Measurements from ENCODE around the gene EDDM3A. TPM values are rescaled to one million over a fixed set of nuclear protein-coding genes. Genes with fewer than 3 reads are reported as not detected.
"Not testable (repeated sequence)": the region's sequence is repeated elsewhere in the genome, so short reads cannot be mapped to it uniquely, and the experiment has no call there.

EDDM3A gene
- total and polyA plus RNA-seq, 3 experiments from 2014 or later = not detected

DNA sequence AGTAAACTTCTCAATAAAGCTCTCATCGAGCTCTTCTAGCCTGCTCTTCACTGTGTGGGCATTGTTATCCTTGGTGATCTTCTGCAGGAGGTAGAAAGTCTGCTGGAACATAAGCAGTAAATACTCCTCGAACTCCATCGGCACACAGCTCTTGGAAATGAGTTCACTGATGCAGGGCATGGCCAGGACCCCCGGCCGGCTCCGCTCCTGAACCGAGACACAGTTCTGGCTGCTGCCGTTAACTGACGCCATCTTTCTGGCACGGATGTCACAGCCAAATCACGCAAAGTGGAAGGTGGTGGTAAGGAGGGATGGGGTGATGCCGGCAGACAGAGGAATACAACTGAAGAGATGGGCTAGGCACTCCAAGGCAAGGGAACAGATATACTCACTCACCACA lies 23.7 kb upstream of the EDDM3A start:
- no peaks in the 10 kb centered on the region for H3K4me1 ChIP-seq (ENCODE audit: insufficient read depth, low read length)

DNA sequence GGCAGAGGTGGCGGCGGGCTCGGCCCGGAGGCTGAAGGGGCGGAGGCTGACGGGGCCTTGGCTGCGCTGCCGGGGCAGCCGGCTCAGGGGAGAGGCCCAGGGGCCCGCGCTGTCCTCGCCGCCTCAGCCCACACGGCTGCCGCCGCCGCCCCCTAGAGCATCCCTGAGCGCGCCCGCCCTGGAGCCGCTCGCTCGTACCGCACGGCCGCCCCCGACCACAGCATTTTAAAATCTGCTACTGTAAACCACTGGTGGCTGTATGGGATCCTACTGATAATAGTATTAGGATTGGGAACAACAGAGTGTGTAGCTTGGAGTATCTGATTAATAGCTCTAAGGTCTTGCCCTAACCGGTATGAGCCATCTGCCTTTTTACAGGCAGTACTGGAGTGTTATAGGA lies 22.2 kb upstream of the EDDM3A start:
- H3K36me3 ChIP-seq (ENCODE audit: insufficient read depth, low read length) = no peaks in the 10 kb centered on the region
- Mint-ChIP-seq H3K9me3 (no peaks in the 10 kb centered on the region), H3K36me3 (no peaks in the 10 kb centered on the region), H3K27ac (no peak overlapping the region), H3K4me1 (peaks cover 0 to 8% (median 0%) of the 10 kb centered on the region in 3 donors), H3K27me3 (peaks cover 45 to 76% of the 10 kb centered on the region in 2 donors), H3K4me3 (peak overlapping the region in 1 of 7 donors; percentile 16)
- ChIA-PET POLR2A (no interaction called here), CTCF (no interaction called here)
- H3K4me1 ChIP-seq (ENCODE audit: insufficient read depth, low read length) = no peaks in the 10 kb centered on the region
- DNase-seq = no peak
- H3K27ac ChIP-seq (ENCODE audit: low read depth, low read length) = no peak overlapping the region
- H3K4me3 ChIP-seq (ENCODE audit: low read length) = no peak overlapping the region
- no peaks in the 10 kb centered on the region for H3K9me3 ChIP-seq (ENCODE audit: low read length)
- peaks cover 14% of the 10 kb centered on the region for H3K27me3 ChIP-seq (ENCODE audit: insufficient read depth, low read length, poor library complexity, severe bottlenecking)

More for the DNA sequence above, 23.7 kb upstream of the EDDM3A start:
- peaks cover 44 to 77% of the 10 kb centered on the region in 2 donors for H3K27me3 Mint-ChIP-seq
- no peak overlapping the region for H3K4me3 ChIP-seq (ENCODE audit: low read length)
- no peak overlapping the region for H3K27ac ChIP-seq (ENCODE audit: low read depth, low read length)
- H3K27ac Mint-ChIP-seq = peak overlapping the region in 1 of 8 donors; percentile 47
- no peaks in the 10 kb centered on the region for H3K9me3 Mint-ChIP-seq
- DNase-seq = no peak
- no peaks in the 10 kb centered on the region for H3K36me3 ChIP-seq (ENCODE audit: insufficient read depth, low read length)
- H3K27me3 ChIP-seq (ENCODE audit: insufficient read depth, low read length, poor library complexity, severe bottlenecking) = peaks cover 14% of the 10 kb centered on the region
- peaks cover 0 to 8% (median 0%) of the 10 kb centered on the region in 3 donors for H3K4me1 Mint-ChIP-seq
- H3K4me3 Mint-ChIP-seq = no peak overlapping the region
- no peaks in the 10 kb centered on the region for H3K9me3 ChIP-seq (ENCODE audit: low read length)
- ChIA-PET POLR2A (no interaction called here), CTCF (interaction anchor here (1.4 kb wide), 1 partner anchor 26 kb away, joined by 3 read pairs; no protein-coding TSS in a partner anchor)
- H3K36me3 Mint-ChIP-seq = no peaks in the 10 kb centered on the region

- H3K36me3 Mint-ChIP-seq; H3K4me1 ChIP-seq (ENCODE audit: insufficient read depth, low read length); H3K9me3 Mint-ChIP-seq; H3K4me1 Mint-ChIP-seq; H3K36me3 ChIP-seq (ENCODE audit: insufficient read depth, low read length); H3K4me3 Mint-ChIP-seq; POLR2A ChIA-PET; H3K27ac ChIP-seq (ENCODE audit: low read depth, low read length); DNase-seq; H3K27ac Mint-ChIP-seq; H3K9me3 ChIP-seq (ENCODE audit: low read length); CTCF ChIA-PET; H3K4me3 ChIP-seq (ENCODE audit: low read length): not testable (repeated sequence)
- H3K27me3 ChIP-seq (ENCODE audit: insufficient read depth, low read length, poor library complexity, severe bottlenecking) = peaks cover 14% of the 10 kb centered on the region
- H3K27me3 Mint-ChIP-seq = peaks cover 36 to 73% of the 10 kb centered on the region in 2 donors
Observed at GRCh38 chr14:20726121-20726520, 19.6 kb upstream of the EDDM3A start.

DNA sequence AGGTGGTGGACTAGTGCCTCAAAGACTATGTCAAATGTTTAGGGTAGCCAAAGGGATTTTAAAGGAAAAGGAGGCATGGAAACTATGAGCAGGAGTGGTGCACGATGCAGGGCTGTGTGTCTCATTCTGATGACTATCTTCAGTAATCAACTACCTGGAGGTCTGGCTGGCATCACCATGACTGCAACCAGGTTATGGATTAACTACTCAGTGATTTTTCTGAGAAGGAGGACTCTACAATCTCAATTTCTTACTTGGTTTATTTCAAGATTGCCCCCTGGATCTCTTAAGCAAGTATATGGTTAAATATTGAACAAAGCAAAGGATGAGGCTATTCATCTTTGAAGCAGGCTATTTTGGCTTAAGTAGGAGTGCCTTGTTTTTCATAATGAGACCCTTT lies 19.2 kb upstream of the EDDM3A start:
- no peak overlapping the region for H3K4me3 ChIP-seq (ENCODE audit: low read length)
- no peak overlapping the region for H3K27ac ChIP-seq (ENCODE audit: low read depth, low read length)
- no peak overlapping the region for H3K4me3 Mint-ChIP-seq
- no peaks in the 10 kb centered on the region for H3K9me3 ChIP-seq (ENCODE audit: low read length)
- no peaks in the 10 kb centered on the region for H3K36me3 Mint-ChIP-seq
- H3K4me1 ChIP-seq (ENCODE audit: insufficient read depth, low read length) = no peaks in the 10 kb centered on the region
- peaks cover 36 to 72% of the 10 kb centered on the region in 2 donors for H3K27me3 Mint-ChIP-seq
- ChIA-PET POLR2A (no interaction called here), CTCF (interaction anchor here (1.2 kb wide), 1 partner anchor 45 kb away, joined by 3 read pairs; no protein-coding TSS in a partner anchor)
- H3K9me3 Mint-ChIP-seq = no peaks in the 10 kb centered on the region
- no peak for DNase-seq
- no peak overlapping the region for H3K27ac Mint-ChIP-seq
- no peaks in the 10 kb centered on the region for H3K36me3 ChIP-seq (ENCODE audit: insufficient read depth, low read length)
- H3K27me3 ChIP-seq (ENCODE audit: insufficient read depth, low read length, poor library complexity, severe bottlenecking) = peaks cover 14% of the 10 kb centered on the region
- H3K4me1 Mint-ChIP-seq = peaks cover 0 to 8% (median 0%) of the 10 kb centered on the region in 3 donors

DNA sequence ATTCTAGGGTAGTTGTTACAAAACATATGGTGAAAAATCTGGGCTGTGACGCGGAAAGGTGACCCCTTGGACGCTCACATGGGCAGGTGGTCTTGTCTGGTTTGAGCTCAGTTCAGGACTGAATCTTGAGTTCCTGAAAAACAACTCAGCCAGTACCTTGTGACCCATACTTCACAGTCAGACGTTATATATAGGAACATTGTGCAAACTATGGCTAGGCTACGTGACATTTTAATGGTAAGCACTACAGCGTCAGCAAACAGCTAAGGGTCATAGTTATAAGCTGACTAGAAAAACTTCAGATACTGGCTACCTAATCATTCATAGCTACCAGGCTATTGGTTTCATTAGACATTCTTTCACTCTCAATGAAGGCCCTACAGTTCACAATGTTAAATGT lies 14.8 kb upstream of the EDDM3A start:
- Histone ChIP-seq H3K4me3 (ENCODE audit: low read length) (no peak overlapping the region), H3K9me3 (ENCODE audit: low read length) (no peaks in the 10 kb centered on the region), H3K36me3 (ENCODE audit: insufficient read depth, low read length) (no peaks in the 10 kb centered on the region), H3K27me3 (ENCODE audit: insufficient read depth, low read length, poor library complexity, severe bottlenecking) (peaks cover 3% of the 10 kb centered on the region), H3K27ac (ENCODE audit: low read depth, low read length) (no peak overlapping the region), H3K4me1 (ENCODE audit: insufficient read depth, low read length) (no peaks in the 10 kb centered on the region)
- DNase-seq = no peak
- H3K36me3 Mint-ChIP-seq = no peaks in the 10 kb centered on the region
- H3K4me3 Mint-ChIP-seq = no peak overlapping the region
- H3K4me1 Mint-ChIP-seq = no peaks in the 10 kb centered on the region
- H3K27me3 Mint-ChIP-seq = peaks cover 18 to 44% of the 10 kb centered on the region in 2 donors
- no peaks in the 10 kb centered on the region for H3K9me3 Mint-ChIP-seq
- CTCF ChIA-PET = interaction anchor here (1.1 kb wide), 1 partner anchor 8 kb away, joined by 3 read pairs; no protein-coding TSS in a partner anchor
- no peak overlapping the region for H3K27ac Mint-ChIP-seq
- POLR2A ChIA-PET = no interaction called here

- POLR2A ChIA-PET = no interaction called here
- Mint-ChIP-seq H3K27me3 (peaks cover 8 to 31% of the 10 kb centered on the region in 2 donors), H3K36me3 (no peaks in the 10 kb centered on the region), H3K4me1 (no peaks in the 10 kb centered on the region), H3K4me3 (no peak overlapping the region), H3K27ac (no peak overlapping the region), H3K9me3 (no peaks in the 10 kb centered on the region)
- DNase-seq = no peak
- Histone ChIP-seq H3K4me1 (ENCODE audit: insufficient read depth, low read length) (no peaks in the 10 kb centered on the region), H3K27ac (ENCODE audit: low read depth, low read length) (no peak overlapping the region), H3K27me3 (ENCODE audit: insufficient read depth, low read length, poor library complexity, severe bottlenecking) (no peaks in the 10 kb centered on the region), H3K9me3 (ENCODE audit: low read length) (no peaks in the 10 kb centered on the region), H3K36me3 (ENCODE audit: insufficient read depth, low read length) (no peaks in the 10 kb centered on the region), H3K4me3 (ENCODE audit: low read length) (no peak overlapping the region)
- CTCF ChIA-PET = no interaction called here
Observed at GRCh38 chr14:20732477-20732876, 13.2 kb upstream of the EDDM3A start.

DNA sequence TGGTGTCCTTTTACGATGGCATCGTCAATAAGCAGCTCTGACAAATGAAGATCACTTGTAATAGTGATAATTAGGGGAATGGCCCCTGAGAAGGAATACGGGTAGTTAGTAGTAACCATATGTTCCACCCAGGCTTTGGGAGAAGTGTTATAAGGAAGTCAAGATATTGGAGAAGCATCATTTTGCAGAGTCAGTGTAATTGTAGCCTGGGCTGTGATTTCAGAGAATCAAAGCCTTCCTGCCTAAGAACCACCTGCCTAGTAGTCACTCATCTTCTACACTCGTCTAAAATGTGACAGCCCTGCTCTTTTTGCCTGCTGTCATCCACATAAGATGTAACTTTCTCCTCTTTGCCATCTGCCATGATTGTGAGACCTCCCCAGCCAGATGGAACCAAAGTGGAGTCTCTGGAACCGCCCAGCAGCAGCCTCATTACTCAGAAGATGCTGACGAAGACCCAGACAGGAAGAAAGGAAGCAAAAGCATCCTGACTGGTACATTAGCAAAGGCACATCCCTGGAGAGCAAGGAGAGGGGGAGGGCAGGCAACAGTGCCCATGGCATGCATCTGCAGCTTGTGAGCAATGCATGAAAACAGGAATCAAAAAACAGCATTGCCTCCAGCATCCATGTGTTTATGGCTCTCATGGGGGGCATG lies 12.6 kb upstream of the EDDM3A start:
- ChIA-PET POLR2A (no interaction called here), CTCF (no interaction called here)
- no peaks in the 10 kb centered on the region for H3K27me3 ChIP-seq (ENCODE audit: insufficient read depth, low read length, poor library complexity, severe bottlenecking)
- H3K27ac Mint-ChIP-seq = no peak overlapping the region
- no peaks in the 10 kb centered on the region for H3K4me1 ChIP-seq (ENCODE audit: insufficient read depth, low read length)
- no peaks in the 10 kb centered on the region for H3K4me1 Mint-ChIP-seq
- DNase-seq = no peak
- no peaks in the 10 kb centered on the region for H3K9me3 ChIP-seq (ENCODE audit: low read length)
- no peak overlapping the region for H3K27ac ChIP-seq (ENCODE audit: low read depth, low read length)
- peaks cover 5 to 29% of the 10 kb centered on the region in 2 donors for H3K27me3 Mint-ChIP-seq
- no peak overlapping the region for H3K4me3 ChIP-seq (ENCODE audit: low read length)
- no peaks in the 10 kb centered on the region for H3K9me3 Mint-ChIP-seq
- no peak overlapping the region for H3K4me3 Mint-ChIP-seq
- H3K36me3 ChIP-seq (ENCODE audit: insufficient read depth, low read length) = no peaks in the 10 kb centered on the region
- no peaks in the 10 kb centered on the region for H3K36me3 Mint-ChIP-seq

- H3K4me1 ChIP-seq (ENCODE audit: insufficient read depth, low read length) = no peaks in the 10 kb centered on the region
- H3K9me3 ChIP-seq (ENCODE audit: low read length) = no peaks in the 10 kb centered on the region
- no peak overlapping the region for H3K4me3 ChIP-seq (ENCODE audit: low read length)
- CTCF ChIA-PET = no interaction called here
- Mint-ChIP-seq H3K27me3 (peaks cover 5 to 33% of the 10 kb centered on the region in 2 donors), H3K4me1 (no peaks in the 10 kb centered on the region), H3K9me3 (no peaks in the 10 kb centered on the region), H3K4me3 (no peak overlapping the region), H3K27ac (no peak overlapping the region), H3K36me3 (no peaks in the 10 kb centered on the region)
- DNase-seq = no peak
- H3K36me3 ChIP-seq (ENCODE audit: insufficient read depth, low read length) = no peaks in the 10 kb centered on the region
- no peak overlapping the region for H3K27ac ChIP-seq (ENCODE audit: low read depth, low read length)
- POLR2A ChIA-PET = no interaction called here
- H3K27me3 ChIP-seq (ENCODE audit: insufficient read depth, low read length, poor library complexity, severe bottlenecking) = no peaks in the 10 kb centered on the region
Observed at GRCh38 chr14:20733684-20734429, 11.8 kb upstream of the EDDM3A start.

All from CD8-positive, alpha-beta memory T cell (primary cell).